HG02943 (cell line): ENCODE results near the gene HPSE2.

ENCODE experiments used
- ATAC-seq: cut with Tn5 transposase; IDR thresholded peaks from one replicate; pipeline ENCODE4 v1.9.1; 2021; ENCODE audit warnings: mild to moderate bottlenecking, low read depth, moderate library complexity; ENCODE audit not compliant: unreplicated experiment

The HPSE2 gene

GRCh38 chr10:98745645-98746044 is 490.0 kb downstream of the HPSE2 start:
- ATAC-seq = no peak

GRCh38 chr10:98720551-98720950 is 515.1 kb downstream of the HPSE2 start:
- no peak for ATAC-seq

- ATAC-seq = no peak
Measured at GRCh38 chr10:98713586-98713985, 522.1 kb downstream of the HPSE2 start.

GRCh38 chr10:98696516-98696915 is 539.1 kb downstream of the HPSE2 start:
- no peak for ATAC-seq

- no peak for ATAC-seq
Measured at GRCh38 chr10:98694883-98695282, 540.8 kb downstream of the HPSE2 start.

- ATAC-seq = no peak
Measured at GRCh38 chr10:98694014-98694413, 541.6 kb downstream of the HPSE2 start.

- ATAC-seq = no peak
Measured at GRCh38 chr10:98687685-98688084, 548.0 kb downstream of the HPSE2 start.

GRCh38 chr10:98684019-98684899 is 551.4 kb downstream of the HPSE2 start:
- no peak for ATAC-seq

- no peak for ATAC-seq
Measured at GRCh38 chr10:98676895-98677294, 558.8 kb downstream of the HPSE2 start.

GRCh38 chr10:98675902-98676301 is 559.8 kb downstream of the HPSE2 start:
- no peak for ATAC-seq

- ATAC-seq = no peak
Measured at GRCh38 chr10:98673171-98673782, 562.4 kb downstream of the HPSE2 start.

GRCh38 chr10:98667081-98667480 is 568.6 kb downstream of the HPSE2 start:
- ATAC-seq = no peak

- ATAC-seq = no peak
Measured at GRCh38 chr10:98666276-98666675, 569.4 kb downstream of the HPSE2 start.

GRCh38 chr10:98664329-98665042 is 571.2 kb downstream of the HPSE2 start:
- no peak for ATAC-seq

GRCh38 chr10:98659951-98660350 is 575.7 kb downstream of the HPSE2 start:
- ATAC-seq = no peak

- no peak for ATAC-seq
Measured at GRCh38 chr10:98655492-98655891, 580.2 kb downstream of the HPSE2 start.

- ATAC-seq = no peak
Measured at GRCh38 chr10:98649170-98649569, 586.5 kb downstream of the HPSE2 start.

GRCh38 chr10:98646998-98647917 is 588.4 kb downstream of the HPSE2 start:
- ATAC-seq = no peak

GRCh38 chr10:98644466-98644865 is 591.2 kb downstream of the HPSE2 start:
- ATAC-seq = no peak

GRCh38 chr10:98642281-98642680 is 593.4 kb downstream of the HPSE2 start:
- no peak for ATAC-seq
